CD4-positive, alpha-beta memory T cell (primary cell): ENCODE measurements around the gene PPP2R3B. TPM values are rescaled to one million over a fixed set of nuclear protein-coding genes. Genes with fewer than 3 reads are reported as not detected.

Experiments
- CTCF ChIA-PET: fragments of 350-600 bp; sonication (Branson Sonifier 250); formaldehyde crosslinking; loops from one replicate; lab custom pipeline; 2021; ENCODE audit warnings: inconsistent platforms; ENCODE audit not compliant: partially characterized antibody; lab: Charles Lee
- POLR2A ChIA-PET: fragments of 350-600 bp; sonication (Branson Sonifier 250); formaldehyde crosslinking; loops from one replicate; lab custom pipeline; 2021; ENCODE audit not compliant: partially characterized antibody; lab: Charles Lee
- DNase-seq, 5 donors: peaks; one replicate each; pipeline versions ENCODE4 v3.0.0 to v3.0.0-alpha.2; 2020 to 2022; ENCODE audit warnings: mixed read lengths in 1 of 5
- H3K27ac ChIP-seq: one replicate; pipeline ENCODE4 v1.7.0; 2013; ENCODE audit warnings: low read depth, low read length
- H3K27me3 ChIP-seq: 2 replicates; pipeline ENCODE4 v1.7.0; 2013; ENCODE audit warnings: mild to moderate bottlenecking, low read length, moderate library complexity; ENCODE audit not compliant: insufficient read depth
- H3K36me3 ChIP-seq: 2 replicates; pipeline ENCODE4 v1.7.0; 2013; ENCODE audit warnings: mild to moderate bottlenecking, low read length, moderate library complexity; ENCODE audit not compliant: insufficient read depth
- H3K4me1 ChIP-seq: 2 replicates; pipeline ENCODE4 v1.7.0; 2013; ENCODE audit warnings: mild to moderate bottlenecking, low read length, moderate library complexity; ENCODE audit not compliant: insufficient read depth
- H3K4me3 ChIP-seq, 2 donors: one replicate each; pipeline ENCODE4 v1.7.0; 2013; ENCODE audit warnings: low read length in 2 of 2, mild to moderate bottlenecking in 1 of 2
- H3K9me3 ChIP-seq, 2 donors: one replicate each; pipeline ENCODE4 v1.7.0; 2013; ENCODE audit warnings: low read length in 2 of 2, control low read depth in 1 of 2; ENCODE audit not compliant: control insufficient read depth in 1 of 2
- H3K27ac Mint-ChIP-seq, 7 donors: one replicate each; pipeline ENCODE4 v1.8.0; 2020 to 2021; ENCODE audit warnings: mixed read lengths in 7 of 7, mild to moderate bottlenecking in 6 of 7, inconsistent platforms in 3 of 7, moderate library complexity in 3 of 7
- H3K27me3 Mint-ChIP-seq, 2 donors: one replicate each; pipeline ENCODE4 v1.8.0; 2020 to 2021; ENCODE audit warnings: mixed read lengths in 2 of 2
- H3K36me3 Mint-ChIP-seq, 2 donors: one replicate each; pipeline ENCODE4 v1.8.0; 2020 to 2021; ENCODE audit warnings: mixed read lengths in 2 of 2, inconsistent platforms in 1 of 2, mild to moderate bottlenecking in 1 of 2
- H3K4me1 Mint-ChIP-seq, 4 donors: one replicate each; pipeline ENCODE4 v1.8.0; 2020 to 2021; ENCODE audit warnings: mixed read lengths in 4 of 4, mild to moderate bottlenecking in 1 of 4
- H3K4me3 Mint-ChIP-seq, 8 donors: one replicate each; pipeline ENCODE4 v1.8.0; 2020 to 2021; ENCODE audit warnings: mixed read lengths in 8 of 8, mild to moderate bottlenecking in 7 of 8, moderate library complexity in 6 of 8, inconsistent platforms in 3 of 8
- H3K9me3 Mint-ChIP-seq, 8 donors: one replicate each; pipeline ENCODE4 v1.8.0; 2020 to 2021; ENCODE audit warnings: mixed read lengths in 8 of 8, mild to moderate bottlenecking in 5 of 8, inconsistent platforms in 3 of 8, moderate library complexity in 1 of 8
- intact Hi-C: fragments of 100-400 bp; cut with micrococcal nuclease; formaldehyde crosslinking; loops from one replicate; pipeline ENCODE4 v1.15.1; 2023
- polyA plus RNA-seq, 2 donors: library from polyadenylated mRNA; unstranded; fragments of 300-500 nt; fragmentation: Illumina TruSeq; gene quantifications; one replicate each; pipeline ENCODE4 v1.2.3, GENCODE V29; 2021
- total RNA-seq, 2 experiments: library from RNA; stranded (reverse); gene quantifications; one replicate each; pipeline ENCODE4 v1.2.3, GENCODE V29; 2021

PPP2R3B gene
- total and polyA plus RNA-seq, 4 experiments from 2014 or later: 8.0 to 45.2 (median 25.3) TPM

GRCh38 chrX:429266-429825 is 42.6 kb upstream of the PPP2R3B start:
- CTCF ChIA-PET: no interaction called here
- no peaks in the 10 kb centered on the region for H3K4me1 ChIP-seq
- Mint-ChIP-seq H3K9me3 (peaks cover 0 to 4% (median 0%) of the 10 kb centered on the region in 8 donors), H3K4me3 (no peak overlapping the region), H3K36me3 (no peaks in the 10 kb centered on the region), H3K27me3 (peaks cover 22 to 26% of the 10 kb centered on the region in 2 donors), H3K27ac (no peak overlapping the region), H3K4me1 (peaks cover 0 to 24% (median 2%) of the 10 kb centered on the region in 4 donors)
- H3K27ac ChIP-seq: no peak overlapping the region
- no peaks in the 10 kb centered on the region for H3K36me3 ChIP-seq
- H3K9me3 ChIP-seq: no peaks in the 10 kb centered on the region
- no peak overlapping the region for H3K4me3 ChIP-seq
- H3K27me3 ChIP-seq: no peaks in the 10 kb centered on the region
- POLR2A ChIA-PET: no interaction called here
- no peak for DNase-seq
- intact Hi-C loops: no loop called here

GRCh38 chrX:427812-428725 is 41.4 kb upstream of the PPP2R3B start:
- POLR2A ChIA-PET: no interaction called here
- no peak overlapping the region for H3K4me3 ChIP-seq
- Mint-ChIP-seq H3K4me1 (peaks cover 0 to 24% (median 2%) of the 10 kb centered on the region in 4 donors), H3K4me3 (peak overlapping the region in 7 of 8 donors; percentile 20 to 62 (median 35)), H3K9me3 (peaks cover 0 to 4% (median 0%) of the 10 kb centered on the region in 8 donors), H3K27ac (no peak overlapping the region), H3K27me3 (peaks cover 22 to 27% of the 10 kb centered on the region in 2 donors), H3K36me3 (no peaks in the 10 kb centered on the region)
- no peaks in the 10 kb centered on the region for H3K9me3 ChIP-seq
- DNase-seq: no peak
- H3K27ac ChIP-seq: no peak overlapping the region
- CTCF ChIA-PET: no interaction called here
- no peaks in the 10 kb centered on the region for H3K36me3 ChIP-seq
- H3K4me1 ChIP-seq: no peaks in the 10 kb centered on the region
- intact Hi-C loops: no loop called here
- H3K27me3 ChIP-seq: no peaks in the 10 kb centered on the region

DNA sequence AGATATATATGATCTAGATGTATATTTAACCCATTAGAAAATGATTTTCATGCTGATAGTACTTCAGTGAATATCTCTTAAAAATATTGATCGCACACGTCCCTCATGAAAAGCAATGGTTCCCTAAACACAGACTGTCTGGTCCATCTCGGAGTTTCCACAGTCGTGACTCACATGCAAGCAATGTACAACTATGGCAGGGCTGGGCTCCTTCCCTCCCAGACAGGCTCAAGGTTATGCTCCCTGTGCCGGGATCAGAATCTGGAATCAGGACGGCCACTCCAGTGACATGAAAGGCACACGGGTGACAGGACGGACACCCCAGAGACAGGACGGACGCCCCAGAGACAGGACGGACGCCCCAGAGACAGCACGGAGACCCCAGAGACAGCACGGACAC is 40.2 kb upstream of the PPP2R3B start:
- Mint-ChIP-seq H3K27ac (no peak overlapping the region), H3K4me1 (peaks cover 0 to 24% (median 2%) of the 10 kb centered on the region in 4 donors), H3K27me3 (peaks cover 22 to 27% of the 10 kb centered on the region in 2 donors), H3K36me3 (no peaks in the 10 kb centered on the region), H3K9me3 (peaks cover 0 to 4% (median 0%) of the 10 kb centered on the region in 8 donors), H3K4me3 (no peak overlapping the region)
- no peaks in the 10 kb centered on the region for H3K9me3 ChIP-seq
- H3K27me3 ChIP-seq: no peaks in the 10 kb centered on the region
- H3K4me1 ChIP-seq: no peaks in the 10 kb centered on the region
- intact Hi-C loops: no loop called here
- no peaks in the 10 kb centered on the region for H3K36me3 ChIP-seq
- no peak overlapping the region for H3K27ac ChIP-seq
- ChIA-PET POLR2A (no interaction called here), CTCF (no interaction called here)
- no peak overlapping the region for H3K4me3 ChIP-seq
- DNase-seq: no peak

GRCh38 chrX:425056-425455 is 38.3 kb upstream of the PPP2R3B start:
- no peaks in the 10 kb centered on the region for H3K36me3 ChIP-seq
- H3K27me3 ChIP-seq: no peaks in the 10 kb centered on the region
- Mint-ChIP-seq H3K27ac (no peak overlapping the region), H3K36me3 (no peaks in the 10 kb centered on the region), H3K4me3 (no peak overlapping the region), H3K4me1 (peaks cover 0 to 24% (median 2%) of the 10 kb centered on the region in 4 donors), H3K9me3 (peaks cover 0 to 2% (median 0%) of the 10 kb centered on the region in 8 donors), H3K27me3 (peaks cover 14 to 17% of the 10 kb centered on the region in 2 donors)
- no peaks in the 10 kb centered on the region for H3K4me1 ChIP-seq
- no peaks in the 10 kb centered on the region for H3K9me3 ChIP-seq
- no peak overlapping the region for H3K27ac ChIP-seq
- no peak for DNase-seq
- POLR2A ChIA-PET: no interaction called here
- CTCF ChIA-PET: no interaction called here
- intact Hi-C loops: no loop called here
- no peak overlapping the region for H3K4me3 ChIP-seq

DNA sequence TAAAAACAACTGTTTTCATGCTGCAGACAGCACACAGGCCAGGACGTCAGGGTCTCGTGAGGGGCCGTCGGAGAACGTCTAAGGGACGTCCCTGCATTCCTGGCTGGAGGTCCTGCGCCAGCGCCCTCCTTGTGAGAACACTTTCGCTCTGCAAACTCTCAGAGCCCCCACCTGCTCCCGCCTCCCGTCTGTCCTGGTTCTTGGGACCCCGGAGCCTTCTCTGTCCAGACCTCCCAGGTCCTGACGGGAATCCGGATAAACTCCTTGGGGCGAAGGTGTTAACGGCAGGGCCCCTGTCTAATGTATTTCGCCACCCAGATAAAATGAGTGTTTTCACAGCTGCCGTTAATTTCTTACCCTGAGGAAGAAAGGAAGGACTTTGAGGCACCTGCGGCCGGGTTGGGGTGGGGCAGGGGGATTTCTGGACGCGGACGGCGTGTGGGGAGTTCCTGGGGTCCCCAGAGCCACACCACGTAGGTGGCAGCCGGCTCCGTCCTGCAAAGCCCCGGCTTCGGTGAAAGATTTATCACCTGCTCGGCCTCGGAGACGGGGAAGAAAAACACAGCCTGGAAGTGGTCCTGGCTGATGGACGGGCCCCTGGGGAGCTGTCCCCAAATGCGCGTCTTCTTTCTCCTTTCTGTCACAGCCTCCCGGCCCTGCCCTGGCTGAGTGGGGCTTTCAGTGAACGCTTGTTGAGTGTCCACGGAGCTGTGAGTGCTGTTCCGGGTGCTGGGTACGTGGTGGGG is 35.1 kb upstream of the PPP2R3B start:
- no peaks in the 10 kb centered on the region for H3K9me3 ChIP-seq
- H3K36me3 ChIP-seq: no peaks in the 10 kb centered on the region
- Mint-ChIP-seq H3K36me3 (no peaks in the 10 kb centered on the region), H3K9me3 (no peaks in the 10 kb centered on the region), H3K27me3 (peaks cover 4% of the 10 kb centered on the region in 2 donors), H3K27ac (no peak overlapping the region), H3K4me1 (peaks cover 0 to 5% (median 0%) of the 10 kb centered on the region in 4 donors), H3K4me3 (no peak overlapping the region)
- intact Hi-C loops: no loop called here
- no peaks in the 10 kb centered on the region for H3K27me3 ChIP-seq
- H3K4me1 ChIP-seq: no peaks in the 10 kb centered on the region
- no peak for DNase-seq
- no peak overlapping the region for H3K4me3 ChIP-seq
- no peak overlapping the region for H3K27ac ChIP-seq
- ChIA-PET CTCF (no interaction called here), POLR2A (no interaction called here)

DNA sequence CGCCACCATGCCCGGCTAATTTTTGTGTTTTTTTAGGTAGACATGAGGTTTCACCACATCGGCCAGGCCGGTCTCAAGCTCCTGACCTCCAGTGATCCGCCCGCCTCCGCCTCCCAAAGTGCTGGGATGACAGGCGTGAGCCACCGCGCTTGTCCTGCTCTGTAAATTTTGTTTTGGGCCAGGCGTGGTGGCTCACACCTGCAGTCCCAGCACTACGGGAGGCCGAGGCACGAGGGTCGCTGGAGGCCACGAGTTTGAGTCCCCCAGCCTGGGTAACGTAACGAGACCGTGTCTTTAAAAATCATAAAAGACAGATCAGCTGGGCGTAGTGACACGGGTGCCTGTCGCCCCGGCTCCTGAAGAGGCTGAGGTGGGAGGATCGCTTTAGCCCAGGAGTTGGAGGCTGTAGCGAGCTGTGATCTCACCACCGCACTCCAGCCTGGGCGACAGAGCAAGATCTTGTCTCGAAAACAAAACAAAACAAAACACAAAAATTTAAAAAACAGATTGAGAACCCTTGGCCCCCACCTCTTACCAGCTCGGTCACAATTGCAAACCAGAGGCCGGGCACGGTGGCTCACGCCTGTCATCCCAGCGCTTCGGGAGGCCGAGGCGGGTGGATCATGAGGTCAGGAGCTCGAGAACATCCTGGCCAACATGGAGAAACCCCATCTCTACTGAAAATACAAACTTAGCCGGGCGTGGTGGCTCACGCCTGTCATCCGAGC is 34.0 kb upstream of the PPP2R3B start:
- Mint-ChIP-seq H3K9me3 (no peaks in the 10 kb centered on the region), H3K27ac (no peak overlapping the region), H3K4me3 (no peak overlapping the region), H3K36me3 (no peaks in the 10 kb centered on the region), H3K27me3 (peaks cover 0 to 3% of the 10 kb centered on the region in 2 donors), H3K4me1 (no peaks in the 10 kb centered on the region)
- no peak for DNase-seq
- Histone ChIP-seq H3K4me1 (no peaks in the 10 kb centered on the region), H3K36me3 (no peaks in the 10 kb centered on the region), H3K27ac (no peak overlapping the region), H3K27me3 (no peaks in the 10 kb centered on the region), H3K9me3 (no peaks in the 10 kb centered on the region), H3K4me3 (no peak overlapping the region)
- CTCF ChIA-PET: no interaction called here
- intact Hi-C loops: no loop called here
- POLR2A ChIA-PET: no interaction called here
